ENCODE measurements around the gene NPVF.

DNA sequence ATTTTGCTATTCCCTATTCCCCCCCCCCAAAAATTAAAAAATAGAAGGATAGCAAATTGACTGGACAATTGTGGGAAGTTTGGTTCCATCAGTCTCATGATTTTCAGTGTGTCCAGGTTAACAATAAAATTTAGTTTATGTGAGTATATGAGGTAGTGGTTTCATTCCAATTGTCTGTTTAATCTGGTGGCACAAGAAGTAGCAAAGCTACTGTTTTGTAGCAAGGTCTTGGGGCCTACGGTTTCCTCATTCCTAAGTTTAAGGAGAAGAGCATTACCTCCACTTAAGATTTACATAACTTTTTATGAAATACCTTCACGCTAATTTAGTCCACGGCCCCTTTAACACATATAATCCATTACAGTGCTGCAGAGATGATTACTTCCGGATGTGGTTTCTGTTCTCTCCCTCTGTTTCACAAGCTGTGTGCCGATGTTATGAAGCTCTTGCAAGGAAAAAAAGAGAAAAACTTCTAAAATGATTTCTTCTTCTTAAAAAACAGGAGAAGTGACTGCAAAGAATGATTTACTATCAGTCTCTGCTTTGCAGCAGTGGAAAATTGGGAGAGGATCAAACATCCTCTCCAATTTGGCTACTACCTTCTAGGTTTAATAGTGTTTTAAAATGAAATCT is 32.7 kb upstream of the NPVF start:
- TF ChIP-seq, protein P1, sequence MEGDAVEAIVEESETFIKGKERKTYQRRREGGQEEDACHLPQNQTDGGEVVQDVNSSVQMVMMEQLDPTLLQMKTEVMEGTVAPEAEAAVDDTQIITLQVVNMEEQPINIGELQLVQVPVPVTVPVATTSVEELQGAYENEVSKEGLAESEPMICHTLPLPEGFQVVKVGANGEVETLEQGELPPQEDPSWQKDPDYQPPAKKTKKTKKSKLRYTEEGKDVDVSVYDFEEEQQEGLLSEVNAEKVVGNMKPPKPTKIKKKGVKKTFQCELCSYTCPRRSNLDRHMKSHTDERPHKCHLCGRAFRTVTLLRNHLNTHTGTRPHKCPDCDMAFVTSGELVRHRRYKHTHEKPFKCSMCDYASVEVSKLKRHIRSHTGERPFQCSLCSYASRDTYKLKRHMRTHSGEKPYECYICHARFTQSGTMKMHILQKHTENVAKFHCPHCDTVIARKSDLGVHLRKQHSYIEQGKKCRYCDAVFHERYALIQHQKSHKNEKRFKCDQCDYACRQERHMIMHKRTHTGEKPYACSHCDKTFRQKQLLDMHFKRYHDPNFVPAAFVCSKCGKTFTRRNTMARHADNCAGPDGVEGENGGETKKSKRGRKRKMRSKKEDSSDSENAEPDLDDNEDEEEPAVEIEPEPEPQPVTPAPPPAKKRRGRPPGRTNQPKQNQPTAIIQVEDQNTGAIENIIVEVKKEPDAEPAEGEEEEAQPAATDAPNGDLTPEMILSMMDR (IDR thresholded peaks at IDR 0.05) = no peak
- TF ChIP-seq POLR2AphosphoS5 (IDR thresholded peaks at IDR 0.05; ENCODE audit: low read depth, low read length) (no peak), REST (IDR thresholded peaks at IDR 0.05; ENCODE audit: insufficient read depth in 1 of 2, low read depth in 2 of 2, low read length in 1 of 2) (no peak)
